Caco-2 (cell line): Measurements from ENCODE around the gene TTLL9. TPM values are rescaled to one million over a fixed set of nuclear protein-coding genes. Genes with fewer than 3 reads are reported as not detected.
"Not testable (repeated sequence)": the region's sequence is repeated elsewhere in the genome, so short reads cannot be mapped to it uniquely, and the experiment has no call there.

Experiments used
- BruUV-seq: library from RNA; stranded (reverse); fragments of 400-500 nt; replicated peaks from 2 replicates; lab custom pipeline; 2021; lab: Mats Ljungman, UMichigan
- CTCF ChIA-PET: fragments of 300-600 bp; sonication (Branson Sonifier 250); formaldehyde crosslinking; loops from one replicate; lab custom pipeline; 2022; ENCODE audit warnings: antibody characterized with exemption; lab: Charles Lee
- POLR2A ChIA-PET: fragments of 300-600 bp; sonication (Branson Sonifier 250); formaldehyde crosslinking; loops from one replicate; lab custom pipeline; 2022; ENCODE audit warnings: antibody characterized with exemption; lab: Charles Lee
- DNase-seq, 2 experiments: peaks; one replicate each; pipeline versions ENCODE4 v3.0.0 to v3.0.0-alpha.2; 2020 to 2022
- H3K27me3 ChIP-seq: replicated peaks from 2 replicates; pipeline ENCODE4 v1.6.0; 2011; ENCODE audit warnings: low read length; ENCODE audit not compliant: control insufficient read depth, insufficient read depth
- H3K36me3 ChIP-seq: 2 replicates; pipeline ENCODE4 v1.5.1; 2011; ENCODE audit warnings: low read length; ENCODE audit not compliant: control insufficient read depth, insufficient read depth
- H3K4me1 ChIP-seq: fragments of 250-450 bp; sonication (Bioruptor Pico); 2 replicates; pipeline ENCODE4 v1.5.1; 2020; ENCODE audit warnings: mild to moderate bottlenecking
- H3K4me3 ChIP-seq: 2 replicates; pipeline ENCODE4 v1.5.1; 2011; ENCODE audit warnings: low read depth, mild to moderate bottlenecking, control low read depth, low read length
- H3K9me3 ChIP-seq: fragments of 250-450 bp; sonication (Bioruptor Pico); 2 replicates; pipeline ENCODE4 v1.5.1; 2020; ENCODE audit warnings: mild to moderate bottlenecking, moderate library complexity
- H3K27ac Mint-ChIP-seq: one replicate; pipeline ENCODE4 v1.8.0; 2022; ENCODE audit warnings: mixed read lengths; ENCODE audit not compliant: unreplicated experiment
- H3K27me3 Mint-ChIP-seq: one replicate; pipeline ENCODE4 v1.8.0; 2022; ENCODE audit warnings: mixed read lengths; ENCODE audit not compliant: insufficient read depth, unreplicated experiment
- H3K36me3 Mint-ChIP-seq: one replicate; pipeline ENCODE4 v1.8.0; 2022; ENCODE audit warnings: mild to moderate bottlenecking, mixed read lengths; ENCODE audit not compliant: insufficient read depth, unreplicated experiment
- H3K4me1 Mint-ChIP-seq: one replicate; pipeline ENCODE4 v1.8.0; 2022; ENCODE audit warnings: low read depth, mixed read lengths; ENCODE audit not compliant: unreplicated experiment
- H3K4me3 Mint-ChIP-seq: one replicate; pipeline ENCODE4 v1.8.0; 2022; ENCODE audit warnings: mild to moderate bottlenecking, moderate library complexity, mixed read lengths; ENCODE audit not compliant: unreplicated experiment
- H3K9me3 Mint-ChIP-seq: one replicate; pipeline ENCODE4 v1.8.0; 2022; ENCODE audit warnings: mixed read lengths; ENCODE audit not compliant: unreplicated experiment
- CTCF ChIP-seq, 2 experiments: fragments of 200-600 bp in 1 of 2; IDR thresholded peaks; 1 replicate in 1 of 2; 2 replicates in 1 of 2; pipeline versions ENCODE4 v1.5.1 to v1.8.0; 2011 to 2022; ENCODE audit warnings: antibody characterized with exemption in 1 of 2, control low read depth in 1 of 2, inconsistent platforms in 1 of 2, low read depth in 1 of 2, low read length in 1 of 2, mild to moderate bottlenecking in 1 of 2, moderate library complexity in 1 of 2; ENCODE audit not compliant: insufficient read depth in 1 of 2, severe bottlenecking in 1 of 2, unreplicated experiment in 1 of 2
- intact Hi-C: fragments of 100-400 bp; cut with micrococcal nuclease; formaldehyde crosslinking; loops from one replicate; pipeline ENCODE4 v1.10.0; 2022; ENCODE audit not compliant: unreplicated experiment
- total RNA-seq: library from RNA; stranded (reverse); gene quantifications from 2 replicates; pipeline ENCODE4 v1.2.3, GENCODE V29; 2022

The TTLL9 gene
- total RNA-seq, 1 experiment from 2014 or later: not detected

- Mint-ChIP-seq H3K4me3 (no peak overlapping the region), H3K4me1 (peaks cover 16% of the 10 kb centered on the region), H3K27ac (no peak overlapping the region), H3K36me3 (no peaks in the 10 kb centered on the region), H3K27me3 (peaks cover 12% of the 10 kb centered on the region), H3K9me3 (no peaks in the 10 kb centered on the region)
- TF ChIP-seq CTCF (IDR thresholded peaks at IDR 0.05; ENCODE audit: insufficient read depth in 1 of 2, low read depth in 1 of 2, low read length in 1 of 2, severe bottlenecking in 1 of 2, unreplicated experiment in 1 of 2): no peak
- no peaks in the 10 kb centered on the region for H3K36me3 ChIP-seq
- DNase-seq: peak in 1 of 2 experiments; percentile 25
- intact Hi-C loops: no loop called here
- no peaks in the 10 kb centered on the region for H3K9me3 ChIP-seq
- no TSS peak for BruUV-seq
- POLR2A ChIA-PET: no interaction called here
- no peak overlapping the region for H3K4me3 ChIP-seq
- CTCF ChIA-PET: interaction anchor here (1.2 to 1.7 kb wide), 2 partner anchors 33 to 66 kb away, joined by 3 to 5 read pairs; partner anchors contain the start of gene PDRG1
- H3K27me3 ChIP-seq: no peaks in the 10 kb centered on the region
- H3K4me1 ChIP-seq: peaks cover 5% of the 10 kb centered on the region; the same call in 1 of the 2 replicates
Measured at GRCh38 chr20:31918466-31919105, 48.2 kb downstream of the TTLL9 start.

DNA sequence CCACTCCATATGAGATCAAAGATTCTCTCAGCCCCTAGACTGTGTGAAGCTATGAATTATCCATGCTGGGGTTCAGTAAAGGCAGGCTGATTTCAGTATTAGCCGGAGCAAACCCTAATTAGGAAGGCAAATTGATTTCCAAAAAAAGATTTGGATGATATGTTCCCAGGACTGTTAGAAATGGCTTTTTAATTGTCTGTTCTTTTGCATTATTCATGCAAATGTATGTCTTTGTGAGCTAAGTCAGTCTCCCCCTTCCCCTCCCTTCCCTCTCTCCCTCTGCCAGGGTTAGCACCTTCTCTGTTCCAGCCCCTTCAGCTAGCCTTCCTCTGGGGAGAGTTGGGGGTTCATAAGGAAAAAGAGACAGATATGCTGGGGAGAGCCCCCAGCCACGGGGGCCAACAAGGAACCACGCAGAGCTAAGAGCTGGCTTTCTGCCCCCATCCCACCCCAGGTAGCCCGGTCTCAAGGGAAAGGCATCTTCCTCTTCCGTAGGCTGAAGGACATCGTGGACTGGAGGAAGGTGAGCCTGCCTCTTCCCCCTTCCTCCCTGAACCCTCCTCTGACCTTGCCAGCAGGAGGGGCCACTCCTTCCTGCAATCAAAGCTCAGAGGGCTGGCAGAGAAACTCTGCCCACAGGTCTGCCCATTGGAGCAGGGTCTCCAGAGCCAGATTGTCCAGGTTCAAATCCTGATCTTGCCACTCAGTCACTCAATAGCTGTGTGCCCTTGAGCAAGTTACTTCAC lies 49.1 kb downstream of the TTLL9 start:
- POLR2A ChIA-PET: no interaction called here
- Histone ChIP-seq H3K27me3 (0 out of 2 replicates have a peak, but pooled peaks cover 3% of the 10 kb centered on the region), H3K9me3 (no peaks in the 10 kb centered on the region), H3K36me3 (no peaks in the 10 kb centered on the region), H3K4me3 (no peak overlapping the region), H3K4me1 (peaks cover 5% of the 10 kb centered on the region; the same call in 1 of the 2 replicates)
- intact Hi-C loops: no loop called here
- BruUV-seq: no TSS peak
- Mint-ChIP-seq H3K36me3 (no peaks in the 10 kb centered on the region), H3K4me3 (no peak overlapping the region), H3K9me3 (no peaks in the 10 kb centered on the region), H3K27ac (no peak overlapping the region), H3K4me1 (peaks cover 11% of the 10 kb centered on the region), H3K27me3 (peaks cover 19% of the 10 kb centered on the region)
- DNase-seq: peak in 1 of 2 experiments; percentile 31
- TF ChIP-seq CTCF (IDR thresholded peaks at IDR 0.05; ENCODE audit: insufficient read depth in 1 of 2, low read depth in 1 of 2, low read length in 1 of 2, severe bottlenecking in 1 of 2, unreplicated experiment in 1 of 2): no peak
- CTCF ChIA-PET: interaction anchor here (1.7 kb wide), 1 partner anchor 67 kb away, joined by 5 read pairs; no protein-coding TSS in a partner anchor

DNA sequence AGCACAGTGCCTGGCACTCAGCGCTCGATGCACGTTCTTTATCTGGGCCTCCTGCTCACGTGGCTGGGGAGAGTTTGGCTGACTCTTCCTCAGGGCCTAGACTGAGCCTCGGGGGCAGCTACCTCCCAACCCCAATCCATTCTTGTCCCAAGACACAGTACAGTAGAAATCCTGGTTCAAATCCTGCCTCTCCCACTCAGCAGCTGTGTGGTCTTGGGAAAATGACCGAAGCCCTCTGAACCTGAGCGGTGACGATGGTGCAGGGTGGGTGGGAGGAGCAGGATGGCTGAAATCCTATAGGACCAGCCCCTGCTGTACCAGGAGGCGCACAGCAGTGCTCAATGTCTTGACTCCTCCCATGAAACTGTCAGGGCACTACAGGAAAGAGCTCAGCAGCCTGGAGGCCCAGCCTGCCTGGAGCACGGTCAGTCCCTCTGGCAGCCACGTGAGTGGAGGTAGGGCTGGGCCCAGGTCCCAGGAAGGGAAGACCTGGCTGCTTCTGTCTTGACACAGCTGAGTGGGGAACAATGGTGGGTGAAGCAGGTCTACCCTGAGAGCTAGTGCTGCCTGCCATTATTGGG lies 49.9 kb downstream of the TTLL9 start:
- intact Hi-C loops: no loop called here
- no TSS peak for BruUV-seq
- peaks cover 19% of the 10 kb centered on the region for H3K27me3 Mint-ChIP-seq
- H3K9me3 Mint-ChIP-seq: no peaks in the 10 kb centered on the region
- no peak overlapping the region for H3K27ac Mint-ChIP-seq
- no peak for TF ChIP-seq CTCF (IDR thresholded peaks at IDR 0.05; ENCODE audit: insufficient read depth in 1 of 2, low read depth in 1 of 2, low read length in 1 of 2, severe bottlenecking in 1 of 2, unreplicated experiment in 1 of 2)
- Histone ChIP-seq H3K27me3 (peaks cover 3% of the 10 kb centered on the region; the same call in 1 of the 2 replicates), H3K4me1 (peaks cover 5% of the 10 kb centered on the region; the same call in 1 of the 2 replicates), H3K9me3 (no peaks in the 10 kb centered on the region), H3K36me3 (no peaks in the 10 kb centered on the region), H3K4me3 (no peak overlapping the region)
- peak in 1 of 2 experiments; percentile 49 for DNase-seq
- H3K36me3 Mint-ChIP-seq: no peaks in the 10 kb centered on the region
- H3K4me1 Mint-ChIP-seq: peaks cover 11% of the 10 kb centered on the region
- H3K4me3 Mint-ChIP-seq: no peak overlapping the region
- CTCF ChIA-PET: interaction anchor here (0.8 to 1.7 kb wide), 4 partner anchors 32 to 97 kb away, joined by 3 to 5 read pairs (median 5); partner anchors contain the start of gene PDRG1
- POLR2A ChIA-PET: no interaction called here

DNA sequence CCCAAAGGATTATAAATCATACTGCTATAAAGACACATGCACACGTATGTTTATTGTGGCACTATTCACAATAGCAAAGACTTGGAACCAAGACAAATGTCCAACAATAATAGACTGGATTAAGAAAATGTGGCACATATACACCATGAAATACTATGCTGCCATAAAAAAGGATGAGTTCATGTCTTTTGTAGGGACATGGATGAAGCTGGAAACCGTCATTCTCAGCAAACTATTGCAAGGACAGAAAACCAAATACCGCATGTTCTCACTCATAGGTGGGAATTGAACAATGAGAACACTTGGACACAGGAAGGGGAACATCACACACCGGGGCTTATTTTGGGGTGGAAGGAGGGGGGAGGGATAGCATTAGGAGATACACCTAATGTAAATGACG lies 51.0 kb downstream of the TTLL9 start:
- intact Hi-C loops, POLR2A ChIA-PET, H3K9me3 ChIP-seq, H3K4me3 ChIP-seq, H3K9me3 Mint-ChIP-seq, H3K27ac Mint-ChIP-seq, H3K4me3 Mint-ChIP-seq, H3K36me3 Mint-ChIP-seq, H3K27me3 ChIP-seq, BruUV-seq, H3K4me1 ChIP-seq, H3K36me3 ChIP-seq, CTCF ChIA-PET: not testable (repeated sequence)
- DNase-seq: peak in 1 of 2 experiments; percentile 9
- Mint-ChIP-seq H3K4me1 (peaks cover 11% of the 10 kb centered on the region), H3K27me3 (peaks cover 27% of the 10 kb centered on the region)
